Cerebellar cortex (tissue), 1 donor: Measurements from ENCODE around the gene NDOR1.

Experiments used
- DNase-seq: peaks from one replicate; pipeline ENCODE4 v3.0.0-alpha.2; 2015; ENCODE audit warnings: low spot score

Gene NDOR1

GRCh38 chr9:137243626-137244485, 38.4 kb downstream of the NDOR1 start:
- DNase-seq = no peak

- DNase-seq = no peak
These were observed 39.3 kb downstream of the NDOR1 start for GRCh38 chr9:137244486-137245449.

DNA sequence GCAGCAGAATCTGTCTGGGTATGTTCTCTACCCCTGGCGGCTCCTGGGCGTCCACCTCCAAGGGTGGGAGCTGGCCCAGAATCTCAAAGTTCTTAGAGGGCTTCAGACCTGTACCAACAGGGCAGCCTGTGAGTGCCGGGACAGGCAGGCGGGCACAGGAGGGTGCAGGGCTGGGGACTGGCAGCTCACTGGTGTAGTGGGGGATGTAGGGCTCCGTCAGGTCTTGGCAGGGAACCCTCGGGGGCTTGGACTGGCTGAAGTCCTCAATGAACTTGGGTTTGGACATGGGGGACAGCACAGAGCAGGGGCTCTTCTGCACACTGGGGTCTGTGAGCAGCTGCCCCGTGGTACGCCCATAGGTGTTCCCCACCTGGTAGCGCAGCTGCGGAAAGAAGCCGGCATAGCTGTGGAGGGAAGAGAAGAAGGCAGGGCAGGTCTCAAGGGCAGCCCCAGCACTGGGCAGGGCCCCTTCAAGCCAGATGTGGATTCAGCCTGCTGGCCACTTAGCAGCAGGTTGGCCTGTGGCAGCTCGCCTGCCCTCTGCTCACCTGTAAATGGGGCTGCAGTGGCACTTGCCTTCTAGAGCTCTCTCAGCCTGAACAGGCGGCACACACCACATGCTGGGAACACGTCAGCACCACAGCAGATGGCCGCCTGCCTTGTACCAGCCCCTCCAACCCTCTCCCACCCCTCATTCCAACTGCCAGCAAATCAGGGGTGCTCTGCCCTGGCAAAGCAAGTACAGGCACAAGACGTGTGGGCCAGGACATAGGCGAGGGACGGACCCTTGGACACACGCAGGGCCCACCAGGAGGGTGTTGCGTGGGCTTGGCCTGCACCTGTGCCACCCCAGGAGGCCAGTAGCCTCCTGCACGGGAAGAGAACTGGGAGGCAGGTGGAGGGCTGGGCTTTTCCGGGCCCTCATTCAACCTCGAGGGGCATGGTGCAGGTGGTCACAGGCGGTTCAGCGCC, 40.2 kb downstream of the NDOR1 start:
- DNase-seq = no peak

- DNase-seq = no peak
These were observed 41.8 kb downstream of the NDOR1 start for GRCh38 chr9:137247135-137247915.

DNA sequence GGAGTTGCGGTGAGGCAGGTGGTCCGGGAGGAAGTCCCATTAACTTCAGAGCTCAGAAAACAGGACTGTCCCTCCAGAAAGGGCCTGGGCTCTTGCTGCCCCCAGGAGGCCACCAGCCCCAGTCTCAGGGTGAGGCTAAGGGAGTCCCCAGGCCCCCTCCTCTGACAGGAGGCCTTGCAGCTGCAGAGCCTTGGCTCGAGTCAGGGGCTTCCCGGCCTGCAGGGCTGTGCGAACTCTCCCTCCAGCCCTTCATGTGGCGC, 42.3 kb downstream of the NDOR1 start:
- DNase-seq = no peak

DNA sequence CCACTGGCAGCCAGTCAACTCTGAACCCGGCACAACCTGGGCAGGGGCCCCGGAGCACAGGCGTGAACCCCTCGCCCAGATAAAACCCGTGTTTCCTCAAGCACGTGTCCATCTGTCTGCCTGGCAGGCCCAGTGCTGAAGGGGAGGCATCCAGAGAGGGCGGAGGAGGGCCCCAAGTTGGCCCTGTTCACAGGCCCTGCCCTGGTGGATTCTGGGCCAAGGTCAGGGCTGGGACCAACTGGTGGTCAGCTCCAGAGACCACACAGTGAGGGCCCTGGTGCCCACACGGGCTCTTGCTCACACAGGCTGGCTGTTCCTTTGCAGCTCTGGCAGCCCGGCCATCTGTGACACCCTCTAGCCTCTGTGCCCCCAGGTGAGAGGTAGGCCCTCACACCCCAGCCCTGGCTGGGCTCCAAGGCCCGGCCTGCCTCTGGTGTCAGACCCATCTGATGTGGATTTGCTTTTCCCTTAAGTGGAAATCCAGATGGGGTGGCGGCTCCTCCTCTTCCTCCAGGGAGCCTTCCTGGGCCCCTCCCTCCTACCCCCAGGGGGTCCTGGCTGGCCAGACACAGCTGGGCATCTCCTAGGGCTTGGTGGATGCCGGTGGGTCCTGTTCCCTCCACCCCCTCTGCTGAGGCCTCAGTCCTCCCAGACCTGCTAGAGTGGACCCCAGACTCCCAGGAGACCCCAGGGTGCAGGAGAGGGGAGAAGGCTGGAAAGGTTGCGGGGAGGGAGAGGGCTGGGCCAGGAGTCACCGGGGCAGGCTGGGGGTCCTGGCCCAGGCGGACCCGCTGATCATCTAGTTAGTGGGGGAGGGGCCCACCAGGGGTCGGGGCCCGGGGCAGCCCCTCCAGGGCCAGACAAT, 45.1 kb downstream of the NDOR1 start:
- no peak for DNase-seq

- no peak for DNase-seq
These were observed 45.6 kb downstream of the NDOR1 start, which contains the start of gene STPG3 for GRCh38 chr9:137251194-137251461. Gene STPG3, plus strand, starts transcription at chr9:137251286. Its CDS starts 1 bp downstream, at chr9:137251287.

DNA sequence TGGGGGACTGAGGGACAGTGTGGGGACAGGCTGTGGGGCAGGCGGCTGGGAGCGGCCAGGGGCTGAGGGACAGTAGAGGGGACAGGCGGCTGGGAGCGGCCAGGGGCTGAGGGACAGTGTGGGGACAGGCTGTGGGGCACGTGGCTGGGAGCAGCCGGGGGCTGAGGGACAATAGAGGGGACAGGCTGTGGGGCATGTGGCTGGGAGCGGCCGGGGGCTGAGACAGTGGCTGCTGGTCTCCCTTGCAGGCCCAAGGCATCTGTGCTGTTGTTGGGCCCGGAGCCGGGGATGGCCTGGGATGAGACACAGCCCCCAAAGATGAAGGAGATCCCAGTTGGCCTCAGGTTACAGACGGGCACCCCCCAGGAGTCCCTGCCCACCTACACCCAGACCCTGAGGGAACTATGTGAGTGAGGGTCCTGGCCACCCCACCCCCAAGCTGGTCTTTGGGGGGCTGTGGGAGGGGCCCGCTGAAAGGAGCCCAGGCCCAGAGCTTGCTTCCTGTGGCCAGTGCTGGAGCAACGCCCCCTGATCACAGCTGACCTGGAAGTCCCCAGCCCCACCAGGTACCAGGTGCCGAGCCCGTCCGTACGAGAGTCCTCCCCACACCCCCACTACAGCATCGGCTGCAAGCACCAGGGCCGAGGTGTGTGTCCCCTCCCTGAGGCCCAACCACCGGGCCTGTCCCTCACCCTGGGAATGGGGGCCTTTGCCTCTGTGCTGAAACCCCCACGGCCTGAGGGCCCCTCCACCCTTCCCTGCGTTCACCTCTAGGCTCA, 46.2 kb downstream of the NDOR1 start:
- DNase-seq = no peak

- DNase-seq = no peak
These were observed 47.3 kb downstream of the NDOR1 start for GRCh38 chr9:137252555-137253506.

GRCh38 chr9:137253717-137254623, 48.5 kb downstream of the NDOR1 start:
- no peak for DNase-seq

DNA sequence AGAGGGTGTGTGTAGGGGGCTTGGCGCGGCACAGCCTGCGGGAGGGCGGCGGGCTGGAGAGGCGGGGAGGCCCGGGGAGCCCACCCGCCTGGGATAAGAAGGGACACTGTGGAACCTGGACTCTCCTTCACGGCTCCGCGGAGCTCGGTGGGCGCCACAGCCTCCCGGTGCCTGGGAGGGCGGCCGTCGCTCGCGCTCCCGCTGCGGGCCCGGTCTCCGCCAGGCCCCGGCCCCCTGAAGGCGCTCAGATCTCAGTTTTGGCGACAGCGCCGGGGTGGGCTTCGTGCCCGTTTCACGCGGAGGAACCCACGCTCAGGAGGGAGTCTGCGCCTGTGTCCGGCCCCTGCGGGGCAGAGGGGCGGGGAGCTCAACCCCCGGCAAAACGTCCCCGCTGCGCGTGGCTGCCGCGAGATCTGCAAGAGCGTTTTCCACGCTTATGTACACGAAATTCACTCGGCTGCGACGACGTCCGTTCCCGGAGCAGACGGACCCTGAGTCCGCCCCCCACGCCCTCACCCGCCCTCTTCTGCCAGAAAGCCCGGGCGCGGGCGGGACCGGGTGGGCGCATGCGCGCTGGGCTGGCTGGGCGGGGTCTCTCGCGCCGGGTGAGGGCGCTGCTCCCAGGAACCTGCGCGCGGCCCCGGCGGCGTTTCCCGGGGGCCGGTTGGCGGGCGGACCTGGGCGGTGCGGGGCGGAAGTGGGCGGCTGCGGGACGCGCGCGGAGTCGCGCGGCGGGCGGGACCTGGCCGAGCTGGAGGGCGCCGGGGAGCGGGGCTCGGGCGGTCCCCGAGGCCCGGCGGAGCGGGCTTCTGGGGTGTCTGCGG, 49.3 kb downstream of the NDOR1 start, which contains the start of gene NELFB:
NELFB (plus strand) TSS at position 704 of the 824 bp plus-strand sequence.
- peak; percentile 83 for DNase-seq

GRCh38 chr9:137255448-137256114, 50.1 kb downstream of the NDOR1 start:
- DNase-seq = no peak

GRCh38 chr9:137256362-137256761, 50.9 kb downstream of the NDOR1 start:
- no peak for DNase-seq

DNA sequence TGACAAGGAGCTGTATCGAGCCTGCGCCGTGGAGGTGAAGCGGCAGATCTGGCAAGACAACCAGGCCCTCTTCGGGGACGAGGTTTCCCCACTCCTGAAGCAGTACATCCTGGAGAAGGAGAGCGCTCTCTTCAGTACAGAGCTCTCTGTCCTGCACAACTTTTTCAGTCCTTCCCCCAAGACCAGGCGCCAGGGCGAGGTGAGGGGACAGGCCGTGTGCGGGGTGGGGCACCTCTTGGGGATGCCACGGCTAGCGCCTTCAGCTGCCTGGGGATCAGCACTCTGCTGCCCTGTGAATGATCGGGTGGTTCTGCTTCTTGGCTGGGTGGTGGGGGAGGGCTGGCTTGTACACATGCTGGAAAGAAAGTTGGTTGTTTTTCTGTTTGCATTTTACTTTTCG, 51.4 kb downstream of the NDOR1 start:
- DNase-seq = no peak

- DNase-seq = peak; percentile 70
These were observed 56.8 kb downstream of the NDOR1 start for GRCh38 chr9:137262173-137262908.
